Mammary epithelial cell (primary cell): ENCODE data around the gene KIF5C.

Experiments
- EZH2 ChIP-seq: IDR thresholded peaks from 2 replicates; pipeline ENCODE4 v1.6.1; 2012; ENCODE audit warnings: low read length, inconsistent platforms, borderline replicate concordance
- TF ChIP-seq, protein P1 (sequence below), 2 donors: IDR thresholded peaks in 1 of 2; conservative IDR thresholded peaks in 1 of 2; 2 replicates each; pipeline ENCODE4 v1.5.1; 2011 to 2012; ENCODE audit warnings: inconsistent platforms in 2 of 2, low read length in 2 of 2, mild to moderate bottlenecking in 2 of 2, control low read depth in 1 of 2, low read depth in 1 of 2; ENCODE audit not compliant: insufficient read depth in 1 of 2; ENCODE audit errors: extremely low read depth in 1 of 2

DNA sequence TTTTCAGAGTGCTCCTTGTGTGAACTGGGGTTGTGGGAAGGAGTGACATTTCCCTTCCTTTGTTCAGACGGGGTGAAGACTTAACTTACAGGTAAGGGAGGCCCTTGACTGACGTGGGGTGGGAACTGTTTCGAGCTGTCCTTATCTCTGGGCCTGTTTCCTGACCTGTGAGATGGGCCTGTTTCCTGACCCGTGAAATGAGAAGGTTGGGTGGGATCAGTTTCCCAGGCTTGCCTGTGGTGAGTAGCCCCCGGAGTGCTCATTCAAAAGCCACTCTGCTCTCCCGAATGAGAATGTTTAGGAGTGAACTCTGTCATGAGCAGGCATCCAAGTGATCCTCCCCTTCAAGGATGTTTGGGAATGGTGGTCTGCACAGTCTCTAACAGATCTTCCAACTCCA lies 159.4 kb downstream of the KIF5C start:
- TF ChIP-seq, protein P1, sequence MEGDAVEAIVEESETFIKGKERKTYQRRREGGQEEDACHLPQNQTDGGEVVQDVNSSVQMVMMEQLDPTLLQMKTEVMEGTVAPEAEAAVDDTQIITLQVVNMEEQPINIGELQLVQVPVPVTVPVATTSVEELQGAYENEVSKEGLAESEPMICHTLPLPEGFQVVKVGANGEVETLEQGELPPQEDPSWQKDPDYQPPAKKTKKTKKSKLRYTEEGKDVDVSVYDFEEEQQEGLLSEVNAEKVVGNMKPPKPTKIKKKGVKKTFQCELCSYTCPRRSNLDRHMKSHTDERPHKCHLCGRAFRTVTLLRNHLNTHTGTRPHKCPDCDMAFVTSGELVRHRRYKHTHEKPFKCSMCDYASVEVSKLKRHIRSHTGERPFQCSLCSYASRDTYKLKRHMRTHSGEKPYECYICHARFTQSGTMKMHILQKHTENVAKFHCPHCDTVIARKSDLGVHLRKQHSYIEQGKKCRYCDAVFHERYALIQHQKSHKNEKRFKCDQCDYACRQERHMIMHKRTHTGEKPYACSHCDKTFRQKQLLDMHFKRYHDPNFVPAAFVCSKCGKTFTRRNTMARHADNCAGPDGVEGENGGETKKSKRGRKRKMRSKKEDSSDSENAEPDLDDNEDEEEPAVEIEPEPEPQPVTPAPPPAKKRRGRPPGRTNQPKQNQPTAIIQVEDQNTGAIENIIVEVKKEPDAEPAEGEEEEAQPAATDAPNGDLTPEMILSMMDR (conservative IDR thresholded peaks at IDR 0.05 in 1 of 2, IDR thresholded peaks at IDR 0.05 in 1 of 2; ENCODE audit: extremely low read depth in 1 of 2, insufficient read depth in 1 of 2, low read depth in 1 of 2, low read length in 2 of 2) = no peak
- TF ChIP-seq EZH2 = no peak
